Measurements from ENCODE around the gene POFUT1.
A peak's percentile ranks its signal among the peaks of the same experiment; 100 is the strongest.
"Not testable (repeated sequence)": the region's sequence is repeated elsewhere in the genome, so short reads cannot be mapped to it uniquely, and the experiment has no call there.

Gene POFUT1

GRCh38 chr20:32236048-32236533 is 28.4 kb downstream of the POFUT1 start:
- no peak for DNase-seq

DNA sequence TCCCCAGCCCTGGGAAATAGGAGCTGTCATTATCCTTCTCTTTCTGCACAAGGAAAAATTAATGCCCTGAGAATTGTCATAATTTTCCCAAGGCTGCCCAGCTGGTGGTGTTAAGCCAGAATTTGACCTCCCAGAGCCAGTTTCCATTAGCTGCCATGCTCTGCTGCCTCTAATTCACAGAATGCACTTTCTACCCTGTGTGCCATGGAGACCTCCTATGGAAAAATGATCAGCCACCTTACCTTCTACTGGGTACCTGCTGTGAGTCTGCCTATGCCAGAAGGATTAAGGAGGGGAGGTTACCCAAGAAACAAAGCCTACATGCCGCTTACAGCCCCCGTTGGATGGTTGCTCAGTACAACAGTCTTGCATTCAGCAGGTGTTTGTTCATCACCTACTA is 29.1 kb downstream of the POFUT1 start:
- no peak for DNase-seq

GRCh38 chr20:32237419-32237818 is 29.7 kb downstream of the POFUT1 start:
- no peak for DNase-seq

GRCh38 chr20:32238483-32239425 is 31.1 kb downstream of the POFUT1 start:
- no peak for DNase-seq

DNA sequence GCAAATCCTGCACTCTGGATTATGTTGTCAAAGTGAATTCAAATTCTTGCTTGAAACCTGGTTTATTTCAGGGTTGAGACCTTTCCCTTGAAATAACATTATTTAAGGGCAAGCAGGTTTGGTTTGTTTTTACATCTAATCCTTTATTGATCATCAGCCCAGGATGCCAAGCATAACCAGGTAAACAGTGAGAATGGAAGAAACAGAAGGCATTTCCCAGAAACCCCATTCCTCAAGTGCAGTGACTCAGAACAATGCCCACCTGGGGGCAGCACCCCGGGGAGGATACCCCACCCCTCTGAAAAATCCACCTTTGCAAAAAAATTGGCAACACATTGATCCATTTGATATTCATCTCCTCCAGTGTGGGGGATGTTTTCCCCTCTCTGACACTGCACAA is 32.5 kb downstream of the POFUT1 start:
- DNase-seq, result no peak

DNA sequence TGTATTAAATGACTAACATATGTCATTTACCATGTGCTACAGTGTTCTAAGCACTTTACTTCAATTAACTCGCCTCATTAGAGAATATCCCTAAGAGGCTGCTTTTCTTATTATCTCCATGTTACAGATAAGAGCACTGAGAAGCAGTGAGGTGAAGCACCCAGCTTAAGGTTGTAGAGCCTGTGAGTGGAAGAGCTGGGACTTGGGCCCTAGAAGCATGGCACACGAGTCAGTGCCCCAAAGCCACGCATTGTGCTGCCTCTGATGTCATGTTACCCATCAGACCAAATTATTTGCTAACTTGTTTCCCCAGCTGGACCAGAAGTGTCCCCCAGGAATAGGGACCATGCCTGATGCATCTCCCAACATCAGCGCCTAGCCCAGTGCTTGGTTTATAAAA is 34.1 kb downstream of the POFUT1 start:
- DNase-seq, result no peak

- DNase-seq, result no peak
These were observed 36.6 kb downstream of the POFUT1 start for GRCh38 chr20:32244150-32244823.

DNA sequence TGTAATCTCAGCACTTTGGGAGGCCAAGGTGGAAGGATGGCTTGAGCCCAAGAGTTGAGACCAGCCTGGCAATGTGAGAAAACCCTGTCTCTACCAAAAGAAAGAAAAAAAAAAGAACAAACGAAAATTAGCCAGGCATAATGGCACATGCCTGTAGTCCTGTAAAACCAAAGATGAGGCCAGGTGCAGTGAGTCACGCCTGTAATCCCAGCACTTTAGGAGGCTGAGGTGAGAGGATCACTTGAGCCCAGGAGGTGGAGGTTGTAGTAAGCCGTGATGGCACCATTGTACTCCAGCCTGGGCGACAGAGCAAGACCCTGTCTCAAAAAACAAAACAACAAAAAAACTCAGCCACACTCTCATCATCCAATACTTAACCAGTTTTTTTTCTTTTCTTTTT is 37.3 kb downstream of the POFUT1 start:
- DNase-seq, result no peak

DNA sequence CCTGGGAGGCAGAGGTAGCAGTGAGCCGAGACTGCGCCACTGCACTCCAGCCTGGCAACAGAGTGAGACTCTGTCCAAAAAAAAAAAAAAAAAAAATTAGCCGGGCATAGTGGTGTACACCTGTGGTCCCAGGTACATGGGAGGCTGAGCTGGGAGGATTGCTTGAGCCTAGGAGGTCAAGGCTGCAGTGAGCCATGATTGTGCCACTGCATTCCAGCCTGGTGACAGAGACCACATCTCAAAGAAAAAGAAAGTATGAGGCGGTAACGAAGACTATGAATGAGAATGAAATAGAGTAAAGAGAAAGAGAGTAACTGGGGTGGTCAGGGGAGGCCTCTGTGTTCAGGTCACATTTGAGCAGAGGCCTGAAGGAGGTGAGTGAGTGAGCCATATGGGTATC is 38.5 kb downstream of the POFUT1 start:
- DNase-seq, result not testable (repeated sequence)

DNA sequence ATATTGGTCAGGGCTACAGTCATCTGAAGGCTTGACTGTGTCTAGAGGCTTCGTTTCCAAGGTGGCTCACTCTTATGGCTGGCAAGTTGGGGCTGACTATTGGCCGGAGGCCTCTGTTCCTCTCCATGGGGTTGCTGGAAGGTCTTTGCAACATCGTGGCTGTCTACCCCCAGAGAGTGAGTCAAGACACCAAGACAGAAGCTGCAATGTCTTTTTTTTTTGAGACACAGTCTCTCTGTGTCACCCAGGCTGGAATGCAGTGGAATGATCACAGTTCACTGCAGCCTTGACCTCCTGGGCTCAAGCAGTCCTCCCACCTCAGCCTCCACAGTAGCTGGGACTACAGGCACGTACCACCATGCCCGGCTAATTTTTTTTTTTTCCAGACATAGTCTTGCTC is 40.4 kb downstream of the POFUT1 start:
- DNase-seq, result no peak

DNA sequence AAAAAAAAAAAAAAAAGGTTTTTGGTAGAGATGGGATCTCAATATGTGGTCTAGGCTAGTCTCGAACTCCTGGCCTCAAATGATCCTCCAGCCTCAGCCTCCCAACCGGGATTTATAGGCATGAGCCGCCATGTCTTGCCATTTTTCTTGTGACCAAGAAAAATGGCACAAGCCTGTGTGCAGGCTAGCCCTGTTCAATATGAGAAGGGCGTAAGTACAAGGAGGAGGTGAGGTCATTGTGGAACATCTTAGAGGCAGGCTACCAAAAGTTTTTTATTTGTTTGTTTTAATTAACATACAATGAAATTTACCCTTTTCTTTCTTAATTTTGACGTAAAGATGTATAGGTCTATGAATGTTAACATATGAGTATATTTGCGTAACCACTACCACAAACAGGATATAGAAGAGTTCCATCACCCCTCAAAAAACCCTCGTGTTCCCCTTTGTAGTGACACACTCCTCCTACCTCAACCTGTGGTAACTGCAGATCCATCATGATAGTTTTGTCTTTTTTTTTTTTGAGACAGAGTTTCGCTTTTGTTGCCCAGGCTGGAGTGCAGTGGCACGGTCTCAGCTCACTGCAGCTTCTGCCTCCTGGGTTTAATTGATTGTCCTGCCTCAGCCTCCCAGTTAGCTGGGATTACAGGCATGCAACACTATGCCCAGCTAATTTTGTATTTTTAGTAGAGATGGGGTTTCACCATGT is 41.5 kb downstream of the POFUT1 start:
- DNase-seq, result peak; percentile 25

- no peak for DNase-seq
These were observed 43.8 kb downstream of the POFUT1 start for GRCh38 chr20:32251470-32251869.

DNA sequence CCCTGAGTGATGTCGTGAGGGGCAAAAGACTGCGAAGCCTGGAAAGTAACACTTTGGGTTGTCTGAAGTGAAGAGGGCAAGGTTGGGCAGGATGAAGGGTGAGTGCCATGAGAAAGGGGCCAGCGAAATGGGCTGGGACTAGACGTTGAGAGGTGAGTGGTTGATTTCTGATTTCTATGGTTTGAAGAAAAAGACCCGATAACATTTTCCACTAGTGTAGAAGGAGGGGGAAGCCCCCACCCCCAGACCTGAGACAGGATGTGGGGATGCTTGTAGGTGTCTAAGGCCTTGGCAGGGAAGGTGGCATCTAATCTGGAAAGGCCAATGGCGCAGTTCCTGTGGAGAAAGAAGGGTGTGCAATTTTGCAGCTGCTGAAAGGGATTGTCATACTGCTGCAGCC is 44.5 kb downstream of the POFUT1 start:
- DNase-seq, result peak; percentile 35

DNA sequence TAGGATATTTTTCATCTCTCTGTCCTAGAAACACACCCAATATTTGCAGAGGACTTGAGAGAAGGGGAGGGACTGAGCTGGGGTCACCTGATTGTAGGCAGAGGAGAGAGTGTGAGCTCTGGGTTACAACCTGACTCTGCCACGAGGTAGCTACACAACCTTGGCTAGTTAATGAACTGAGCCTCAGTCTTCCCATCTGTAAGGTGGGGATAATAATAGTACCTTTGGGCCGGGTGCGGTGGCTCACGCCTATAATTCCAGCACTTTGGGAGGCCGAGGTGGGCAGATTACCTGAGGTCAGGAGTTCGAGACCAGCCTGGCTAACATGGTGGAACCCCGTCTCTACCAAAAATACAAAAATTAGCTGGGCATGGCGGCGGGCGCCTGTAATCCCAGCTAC is 53.3 kb downstream of the POFUT1 start:
- DNase-seq, result not testable (repeated sequence)

- DNase-seq, result no peak
These were observed 54.0 kb downstream of the POFUT1 start for GRCh38 chr20:32261644-32262043.

DNA sequence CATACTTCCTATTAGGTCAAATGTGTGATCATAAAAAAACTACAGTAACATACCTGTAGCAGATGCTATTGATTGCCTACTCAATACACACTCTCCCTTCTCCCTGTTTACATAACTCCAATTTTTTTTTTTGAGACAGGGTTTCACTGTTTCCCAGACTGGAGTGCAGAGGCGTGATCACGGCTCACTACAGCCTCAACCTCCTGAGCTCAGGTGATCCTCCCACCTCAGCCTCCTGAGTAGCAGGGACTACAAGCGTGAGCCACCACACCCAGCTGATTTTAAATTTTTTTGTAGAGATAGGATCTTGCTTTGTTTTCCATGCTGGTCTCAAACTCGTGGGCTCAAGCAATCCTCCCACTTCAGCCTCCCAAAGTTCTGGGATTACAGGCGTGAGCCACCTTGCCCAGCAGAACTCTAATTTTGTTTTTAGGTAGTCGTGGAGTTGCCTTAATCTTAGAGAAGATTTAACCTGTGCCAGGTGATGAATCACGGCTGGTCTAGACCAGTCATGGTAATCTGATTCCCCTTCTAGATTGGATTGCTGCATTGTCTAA is 55.8 kb downstream of the POFUT1 start:
- no peak for DNase-seq

GRCh38 chr20:32271620-32272019 is 63.9 kb downstream of the POFUT1 start:
- DNase-seq, result no peak

- no peak for DNase-seq
These were observed 66.7 kb downstream of the POFUT1 start for GRCh38 chr20:32274359-32274758.

DNA sequence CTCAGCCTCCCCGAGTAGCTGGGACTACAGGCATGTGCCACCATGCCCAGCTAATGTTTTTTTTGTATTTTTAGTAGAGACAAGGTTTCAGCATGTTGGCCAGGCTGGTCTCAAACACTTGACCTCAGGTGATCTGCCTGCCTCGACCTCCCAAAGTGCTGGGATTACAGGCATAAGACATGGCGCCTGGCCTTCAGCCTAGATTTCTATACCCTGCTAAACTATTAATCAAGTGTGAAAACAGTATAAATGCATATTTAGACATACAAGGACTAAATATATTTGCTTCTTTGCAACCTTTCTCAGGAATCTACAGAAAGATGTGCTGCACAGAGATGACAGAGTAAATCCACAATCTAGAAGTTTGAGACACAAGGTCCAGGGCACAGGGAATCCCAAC is 67.5 kb downstream of the POFUT1 start:
- DNase-seq, result not testable (repeated sequence)

GRCh38 chr20:32277361-32278198 is 69.9 kb downstream of the POFUT1 start, which contains the start of gene KIF3B:
KIF3B (plus strand) TSS chr20:32277651; CDS start chr20:32309778, 32,127 bp downstream.
- DNase-seq, result peak; percentile 80

GRCh38 chr20:32278199-32278643 is 70.5 kb downstream of the POFUT1 start:
- peak; percentile 25 for DNase-seq

- DNase-seq, result no peak
These were observed 74.0 kb downstream of the POFUT1 start for GRCh38 chr20:32281711-32282110.

Data from activated T-cell treated with anti-CD3 and anti-CD28 coated beads, Interleukin-2, amount 50 U/mL, for 1 hour (primary cell).